ENCODE measurements around the gene ACIN1. TPM values are rescaled to one million over a fixed set of nuclear protein-coding genes. Genes with fewer than 3 reads are reported as not detected.

Gene ACIN1
- total and polyA plus RNA-seq, 2 of the 8 experiments (the other 6 are each of a cell fraction or from before 2014, with no cell fraction given): 132 to 233 TPM

DNA sequence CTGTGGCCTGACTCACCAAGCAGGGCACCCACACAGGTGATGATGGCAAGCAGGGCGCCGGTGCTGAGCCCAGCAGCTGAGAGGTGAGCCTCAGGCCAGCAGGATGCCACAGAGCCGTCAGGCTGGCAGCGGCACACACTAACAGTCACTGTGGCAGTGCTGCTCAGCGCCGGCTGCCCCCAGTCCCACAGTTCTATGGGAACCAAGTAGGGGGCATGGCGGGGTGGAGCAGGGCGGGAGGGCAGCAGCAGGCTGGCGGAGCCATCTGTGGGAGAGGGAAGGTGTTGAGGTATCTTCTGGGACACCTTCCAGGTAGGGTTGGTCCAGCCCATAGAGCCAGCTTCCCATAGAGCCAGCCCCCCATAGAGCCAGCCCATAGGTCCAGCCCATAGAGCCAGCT lies 45.9 kb downstream of the ACIN1 start:
- H3K4ac ChIP-seq (replicated peaks; ENCODE audit: insufficient read length, low read depth, low read length): no peak overlapping the region
- no peak overlapping the region for H2BK120ac ChIP-seq (replicated peaks; ENCODE audit: low read depth, low read length)
- H3K79me2 ChIP-seq (ENCODE audit: control insufficient read depth in 1 of 2, insufficient read depth in 2 of 2, low read length in 2 of 2): no peaks in the 10 kb centered on the region
- H3K4me2 ChIP-seq (ENCODE audit: insufficient read depth in 1 of 2, low read depth in 2 of 2, low read length in 2 of 2): no peak overlapping the region
- H3K14ac ChIP-seq (ENCODE audit: insufficient read length): no peak overlapping the region
- H2BK15ac ChIP-seq (ENCODE audit: low read length): no peak overlapping the region
- no peaks in the 10 kb centered on the region for H3K27me3 ChIP-seq (replicated peaks in 1 of 4; ENCODE audit: control insufficient read depth in 3 of 4, extremely low read depth in 1 of 4, insufficient read depth in 3 of 4, low read length in 3 of 4)
- H3K23me2 ChIP-seq (ENCODE audit: low read depth, low read length): no peaks in the 10 kb centered on the region
- ChIA-PET POLR2A (ENCODE audit: partially characterized antibody) (interaction anchor here (1.0 to 1.7 kb wide), 6 partner anchors 15 to 76 kb away, joined by 3 to 5 read pairs (median 4); partner anchors contain the start of gene PSMB5), CTCF (ENCODE audit: partially characterized antibody) (interaction anchor here (0.7 to 29.2 kb wide), 5 partner anchors 9 to 75 kb away, joined by 3 to 785 read pairs (median 3); partner anchors contain the start of gene AJUBA)
- no peaks in the 10 kb centered on the region for H3K9me3 ChIP-seq (ENCODE audit: insufficient read depth in 2 of 2, low read depth in 1 of 2, low read length in 1 of 2)
- no peaks in the 10 kb centered on the region for H4K20me1 ChIP-seq (replicated peaks in 1 of 2; ENCODE audit: control insufficient read depth in 1 of 2, insufficient read depth in 2 of 2, low read length in 2 of 2)
- peaks cover 0 to 7% (median 0%) of the 10 kb centered on the region in 4 experiments; a peak in 1 of 7 replicates for H3K4me1 ChIP-seq (replicated peaks in 1 of 4; ENCODE audit: control insufficient read depth in 3 of 4, insufficient read depth in 4 of 4, low read length in 3 of 4)
- no peak overlapping the region for H4K5ac ChIP-seq (ENCODE audit: insufficient read length, low read depth, low read length)
- no peak overlapping the region for H3K9ac ChIP-seq (replicated peaks in 1 of 4; ENCODE audit: extremely low read depth in 1 of 4, low read depth in 3 of 4, low read length in 3 of 4)
- H2BK5ac ChIP-seq (ENCODE audit: low read depth, low read length): no peak overlapping the region
- no peak overlapping the region for H2BK12ac ChIP-seq (ENCODE audit: low read depth, low read length)
- no peak overlapping the region for H3K23ac ChIP-seq (ENCODE audit: insufficient read length)
- 95% methylated on average over 9 of the region's 9 CpGs; no CpG with 5 or more reads in 1 of the 2 experiments for WGBS, 2 experiments (ENCODE audit: extremely low coverage in 1 of 2, insufficient coverage in 1 of 2, insufficient read length in 1 of 2, insufficient replicate concordance in 2 of 2, low coverage in 1 of 2, low lambda C conversion rate in 2 of 2, missing lambda C conversion rate in 1 of 2)
- H2AFZ ChIP-seq (ENCODE audit: low read length): no peak overlapping the region
- H4K8ac ChIP-seq (ENCODE audit: extremely low read depth, insufficient read depth, low read length): no peak overlapping the region
- no peak overlapping the region for H3K18ac ChIP-seq (ENCODE audit: extremely low read depth, low read length)
- H4K91ac ChIP-seq (replicated peaks; ENCODE audit: insufficient read length, low read length): no peak overlapping the region
- H3K56ac ChIP-seq (replicated peaks; ENCODE audit: insufficient read length, low read depth, low read length): no peak overlapping the region
- no peaks in the 10 kb centered on the region; the same call in 1 of the 2 replicates for H3K79me1 ChIP-seq (ENCODE audit: low read depth, low read length)
- H2BK20ac ChIP-seq (ENCODE audit: low read length): no peak overlapping the region
- DNase-seq (ENCODE audit: low read depth in 1 of 2, low spot score in 2 of 2): no peak
- H2AK5ac ChIP-seq (ENCODE audit: low read depth, low read length): no peak overlapping the region
- H3K4me3 ChIP-seq (ENCODE audit: extremely low read depth in 1 of 4, insufficient read depth in 2 of 4, low read depth in 3 of 4, low read length in 4 of 4): no peak overlapping the region
- H3K36me3 ChIP-seq (ENCODE audit: control insufficient read depth in 2 of 4, insufficient read depth in 4 of 4, low read length in 3 of 4): peaks cover 0 to 10% (median 3%) of the 10 kb centered on the region in 4 experiments; a peak in 5 of 8 replicates
- no peak overlapping the region for H3K27ac ChIP-seq (ENCODE audit: low read depth, low read length)
- FAIRE-seq: no peak
- TF ChIP-seq HDAC6 (IDR thresholded peaks at IDR 0.05; ENCODE audit: low read depth, low read length): no peak
- no peak for TF ChIP-seq RNF2 (IDR thresholded peaks at IDR 0.05; ENCODE audit: borderline replicate concordance, low read depth, low read length, missing control alignments, poor library complexity, severe bottlenecking)
- no peak for TF ChIP-seq SRF (IDR thresholded peaks at IDR 0.05; ENCODE audit: low read depth, low read length)
- no peak for TF ChIP-seq TAF7 (optimal IDR thresholded peaks at IDR 0.05; ENCODE audit: borderline replicate concordance, low read depth, low read length)
- TF ChIP-seq CTBP2 (IDR thresholded peaks at IDR 0.05; ENCODE audit: borderline replicate concordance, insufficient read depth, insufficient read length, low read length): no peak
- no peak for TF ChIP-seq BACH1 (IDR thresholded peaks at IDR 0.05; ENCODE audit: low read length)
- no peak for TF ChIP-seq TCF12 (IDR thresholded peaks at IDR 0.05; ENCODE audit: low read depth, low read length)
- no peak for TF ChIP-seq SP2 (IDR thresholded peaks at IDR 0.05; ENCODE audit: low read length)
- TF ChIP-seq GTF2F1 (IDR thresholded peaks at IDR 0.05; ENCODE audit: borderline replicate concordance, low read depth, low read length): no peak
- TF ChIP-seq, protein P1, sequence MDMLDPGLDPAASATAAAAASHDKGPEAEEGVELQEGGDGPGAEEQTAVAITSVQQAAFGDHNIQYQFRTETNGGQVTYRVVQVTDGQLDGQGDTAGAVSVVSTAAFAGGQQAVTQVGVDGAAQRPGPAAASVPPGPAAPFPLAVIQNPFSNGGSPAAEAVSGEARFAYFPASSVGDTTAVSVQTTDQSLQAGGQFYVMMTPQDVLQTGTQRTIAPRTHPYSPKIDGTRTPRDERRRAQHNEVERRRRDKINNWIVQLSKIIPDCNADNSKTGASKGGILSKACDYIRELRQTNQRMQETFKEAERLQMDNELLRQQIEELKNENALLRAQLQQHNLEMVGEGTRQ (IDR thresholded peaks at IDR 0.05; ENCODE audit: low read length): no peak
- TF ChIP-seq RXRA (IDR thresholded peaks at IDR 0.05; ENCODE audit: insufficient read depth, low read depth, low read length): no peak
- TF ChIP-seq ZNF274 (IDR thresholded peaks at IDR 0.05; ENCODE audit: borderline replicate concordance, extremely low read depth, low read length): no peak
- TF ChIP-seq SP1 (IDR thresholded peaks at IDR 0.05; ENCODE audit: low read depth, low read length): no peak
